NCI-H2107 treated with DMSO at 0.1 percent for 48 hours (cell line): Measurements from ENCODE around the gene HSPA12A.

Experiments used
- DNase-seq: peaks from one replicate; lab custom pipeline; 2025; ENCODE audit not compliant: unreplicated experiment; lab: John Stamatoyannopoulos, UW

Gene HSPA12A

DNA sequence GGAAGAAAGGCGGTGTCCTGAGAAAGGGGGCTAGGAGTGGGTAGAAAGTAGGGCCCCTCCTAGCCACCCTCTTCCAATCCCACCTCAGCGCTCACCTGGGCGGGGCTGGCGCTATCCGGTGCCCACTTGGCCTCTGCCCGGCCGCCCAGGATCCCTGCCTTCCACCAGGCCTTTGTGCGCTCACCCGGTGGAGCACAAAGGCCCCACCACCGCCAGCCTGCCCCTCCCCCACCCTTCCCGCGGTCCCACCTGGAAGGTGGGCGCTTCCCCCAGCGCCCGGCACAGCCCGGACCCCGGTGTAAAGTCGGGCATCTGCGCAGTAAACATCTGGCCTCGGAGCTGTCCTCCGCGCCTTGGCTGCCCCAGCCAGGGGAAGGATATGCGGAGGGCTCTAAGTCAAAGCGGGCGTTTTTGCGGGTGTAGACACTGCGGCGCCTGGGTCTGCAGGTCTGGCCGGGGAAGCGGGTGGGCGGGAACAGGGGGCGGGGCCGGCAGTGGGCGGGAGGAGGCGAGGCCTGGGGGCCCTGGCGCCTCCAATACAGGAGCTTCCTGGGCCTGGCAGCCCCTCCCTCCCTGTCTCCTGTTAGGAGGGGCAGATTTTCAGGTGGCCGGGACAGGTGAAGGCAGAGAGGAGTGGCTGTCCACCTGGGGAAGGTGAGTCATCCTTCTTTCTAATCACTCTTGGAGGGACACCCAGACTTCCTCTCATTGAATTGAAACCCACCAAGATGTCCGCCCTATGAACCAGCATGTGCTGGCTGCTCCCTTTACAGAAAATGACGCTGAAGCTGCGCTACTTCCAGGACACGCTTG lies 72.3 kb downstream of the HSPA12A start:
- no peak for DNase-seq

DNA sequence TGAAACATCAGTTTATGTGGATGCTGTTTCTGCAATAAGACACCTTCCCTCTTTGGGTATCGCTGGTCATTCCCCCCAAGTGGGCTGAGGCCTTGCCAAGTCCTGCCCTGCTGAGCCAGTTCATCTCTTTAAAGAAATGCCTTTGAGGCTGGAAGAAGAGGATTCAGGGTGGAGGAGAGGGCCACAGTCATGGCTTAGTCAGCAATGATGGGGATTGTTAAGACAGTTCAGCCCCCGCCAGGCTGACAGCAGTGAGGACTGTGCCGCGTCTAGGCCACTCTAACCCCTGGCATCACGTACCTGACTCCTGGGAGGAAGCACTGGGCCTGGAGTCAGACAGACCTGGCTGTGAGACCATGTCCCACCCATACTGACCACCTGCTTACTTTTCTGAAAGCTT lies 73.3 kb downstream of the HSPA12A start:
- no peak for DNase-seq

DNA sequence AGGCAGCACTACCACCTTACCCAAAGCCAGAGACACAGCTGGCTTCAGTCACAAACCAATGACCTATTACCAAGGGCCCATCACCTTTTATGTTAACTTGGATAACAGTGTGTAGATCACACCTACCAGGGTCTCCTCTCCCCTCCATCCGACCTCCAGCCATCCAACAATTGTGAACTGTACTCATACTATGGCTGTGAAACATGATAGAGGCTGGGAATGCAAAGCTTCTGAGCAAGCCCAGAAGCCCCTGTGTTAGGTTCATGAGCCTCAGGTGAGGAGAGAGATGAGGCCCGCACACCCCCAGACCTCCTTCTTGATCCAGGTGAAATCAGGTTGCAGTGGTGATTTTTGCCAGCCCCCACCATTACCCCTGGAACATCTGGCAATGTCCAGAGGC lies 73.9 kb downstream of the HSPA12A start:
- DNase-seq: no peak

DNA sequence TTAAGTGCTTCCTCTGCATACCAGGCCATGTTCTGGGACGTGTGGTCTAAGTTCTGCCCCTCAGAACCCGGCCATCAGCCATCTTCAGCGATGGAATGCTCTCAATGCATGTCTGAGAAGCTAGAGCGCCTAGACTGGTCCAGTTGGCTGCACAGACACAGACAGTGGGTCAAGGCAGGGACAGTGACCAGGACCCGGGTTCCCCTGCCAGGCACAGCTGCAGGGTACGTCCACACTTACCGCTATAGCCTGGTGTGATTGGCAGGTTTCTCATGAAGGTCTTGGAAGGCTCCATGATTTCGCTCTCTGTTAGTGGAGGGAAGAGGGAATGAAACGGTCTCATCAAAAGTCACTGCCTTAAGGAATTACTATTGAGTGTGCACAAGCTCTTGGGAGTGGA lies 74.3 kb downstream of the HSPA12A start:
- no peak for DNase-seq

DNA sequence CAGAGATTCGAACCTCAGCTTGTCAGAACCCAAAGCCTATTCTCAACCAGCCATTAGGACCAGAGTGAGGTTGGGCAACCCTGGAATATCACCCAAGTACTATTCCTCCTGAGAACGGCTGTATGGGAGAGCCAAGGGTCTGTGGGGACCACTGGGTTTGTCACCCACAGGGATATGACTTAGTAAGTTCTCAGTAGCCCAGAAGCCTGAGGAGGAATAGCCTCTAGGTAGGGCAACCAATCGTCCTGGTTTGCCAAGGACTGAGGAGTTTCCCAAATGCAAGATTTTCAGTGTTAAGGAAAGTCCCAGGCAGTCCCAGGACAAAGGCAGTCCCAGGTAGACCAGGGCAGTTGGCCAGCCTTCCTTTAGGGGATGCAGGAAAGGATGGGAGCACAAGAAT lies 74.9 kb downstream of the HSPA12A start:
- DNase-seq: no peak

DNA sequence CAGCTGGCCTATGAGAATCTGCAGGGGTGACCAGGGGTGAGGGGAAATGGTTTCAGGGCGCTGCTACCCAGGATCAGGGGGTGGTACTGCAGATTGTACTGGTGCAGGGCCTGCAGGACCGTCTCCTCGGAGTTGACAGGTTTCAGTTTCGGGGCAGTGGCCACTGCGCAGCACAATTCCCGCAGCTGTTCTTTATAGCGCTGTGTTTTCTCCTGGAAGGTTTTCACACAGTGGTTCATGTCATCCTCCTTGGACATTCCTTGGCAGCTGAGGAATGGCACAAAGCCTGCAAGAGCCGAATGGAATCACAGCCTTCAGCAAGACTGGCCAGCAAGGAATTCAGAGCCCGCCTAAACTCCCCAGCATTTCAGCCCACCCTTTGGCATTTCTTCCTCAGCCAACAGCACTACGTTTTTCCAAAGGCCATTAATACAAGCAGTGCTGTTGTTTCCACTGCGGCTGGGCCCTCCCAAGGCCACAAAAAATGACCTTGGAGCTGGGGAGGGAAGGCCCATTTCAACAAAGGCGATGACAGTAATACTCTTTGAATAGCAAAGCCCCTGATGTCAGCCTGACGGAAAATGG lies 76.7 kb downstream of the HSPA12A start:
- no peak for DNase-seq

DNA sequence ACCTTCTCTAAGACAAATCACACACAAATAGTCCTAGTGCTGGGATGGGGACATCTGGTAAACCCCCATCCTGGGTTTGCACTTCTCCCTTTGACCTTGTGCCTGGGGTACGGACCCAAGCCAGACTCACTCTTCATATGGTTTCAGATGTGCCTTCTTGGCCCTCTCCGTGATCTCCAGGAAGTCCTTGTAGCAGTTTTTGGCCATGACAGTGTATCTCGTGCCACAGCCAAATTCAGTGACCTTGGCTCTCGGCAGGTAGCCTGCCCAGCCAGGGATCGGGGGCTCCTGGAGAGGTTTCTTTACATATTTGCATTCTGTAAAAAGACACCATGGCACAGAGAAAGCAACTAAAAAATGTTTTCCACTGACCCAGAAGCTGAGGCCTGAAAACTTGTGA lies 77.7 kb downstream of the HSPA12A start:
- DNase-seq: no peak

DNA sequence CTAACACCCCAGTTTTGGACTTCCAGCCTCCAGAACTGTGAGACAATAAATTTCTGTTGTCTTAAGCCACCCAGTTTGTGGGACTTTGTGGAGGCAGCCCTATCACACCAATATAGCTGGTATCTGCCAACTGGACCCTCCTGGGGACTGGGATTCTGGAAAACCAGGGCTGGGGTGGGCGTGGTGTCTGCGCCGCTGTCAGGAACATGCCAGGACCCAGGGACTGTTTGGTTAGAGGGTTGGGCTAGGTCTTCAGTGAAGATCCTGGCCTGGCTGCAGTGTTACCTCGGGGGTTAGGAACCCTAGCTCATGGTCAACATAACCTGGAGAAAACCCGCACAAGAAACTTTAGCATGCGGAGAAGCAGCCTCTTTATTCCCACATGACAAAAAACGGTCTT lies 79.0 kb downstream of the HSPA12A start:
- no peak for DNase-seq

DNA sequence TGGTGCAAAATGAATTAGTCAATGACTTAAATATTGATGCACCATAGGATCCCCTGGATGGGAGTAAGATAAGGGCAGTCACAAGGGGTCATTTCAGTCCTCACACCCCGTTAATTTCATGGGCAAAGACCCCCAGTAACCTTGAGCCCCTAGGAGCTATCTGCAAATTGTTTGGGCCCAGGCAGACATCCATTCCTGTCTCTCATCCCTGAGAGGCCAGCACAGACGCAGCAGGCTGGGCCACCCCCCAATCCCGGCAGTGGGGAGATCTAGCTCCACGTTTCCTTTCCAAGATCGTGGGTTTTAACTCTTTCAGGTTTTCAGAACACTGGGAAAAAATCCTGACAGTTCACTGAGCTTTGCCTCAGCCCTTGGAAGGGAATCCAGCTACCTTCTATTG lies 81.5 kb downstream of the HSPA12A start:
- DNase-seq: no peak

DNA sequence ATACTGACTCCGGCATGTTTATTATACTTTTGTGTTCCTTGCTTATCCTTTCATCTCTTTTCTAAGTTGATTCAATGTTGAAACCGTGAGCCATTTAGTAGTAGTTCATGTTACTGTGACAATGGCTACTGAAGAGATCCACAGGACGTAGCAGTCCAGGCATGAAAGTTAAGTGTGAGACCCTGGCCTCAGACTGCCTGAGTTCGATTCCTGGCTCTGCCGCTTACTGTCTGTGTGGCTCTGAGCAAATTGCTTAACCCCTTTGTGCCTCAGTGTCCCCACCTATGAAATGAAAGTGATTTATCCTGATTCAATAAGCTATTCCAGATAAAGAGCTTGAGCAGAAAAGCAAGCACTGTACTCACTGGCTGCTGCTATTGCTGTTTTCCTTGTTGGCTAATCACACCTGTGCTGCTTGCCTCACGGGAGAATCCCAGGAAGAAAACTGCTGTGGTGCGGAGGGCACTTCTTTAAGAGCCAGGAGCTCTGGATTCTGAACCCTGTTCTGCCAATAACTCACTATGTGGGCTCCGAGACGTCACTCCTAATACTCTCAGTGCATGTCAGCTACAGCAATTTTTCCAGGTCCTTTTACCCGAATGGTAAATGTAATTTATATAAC lies 83.2 kb downstream of the HSPA12A start:
- DNase-seq: no peak

DNA sequence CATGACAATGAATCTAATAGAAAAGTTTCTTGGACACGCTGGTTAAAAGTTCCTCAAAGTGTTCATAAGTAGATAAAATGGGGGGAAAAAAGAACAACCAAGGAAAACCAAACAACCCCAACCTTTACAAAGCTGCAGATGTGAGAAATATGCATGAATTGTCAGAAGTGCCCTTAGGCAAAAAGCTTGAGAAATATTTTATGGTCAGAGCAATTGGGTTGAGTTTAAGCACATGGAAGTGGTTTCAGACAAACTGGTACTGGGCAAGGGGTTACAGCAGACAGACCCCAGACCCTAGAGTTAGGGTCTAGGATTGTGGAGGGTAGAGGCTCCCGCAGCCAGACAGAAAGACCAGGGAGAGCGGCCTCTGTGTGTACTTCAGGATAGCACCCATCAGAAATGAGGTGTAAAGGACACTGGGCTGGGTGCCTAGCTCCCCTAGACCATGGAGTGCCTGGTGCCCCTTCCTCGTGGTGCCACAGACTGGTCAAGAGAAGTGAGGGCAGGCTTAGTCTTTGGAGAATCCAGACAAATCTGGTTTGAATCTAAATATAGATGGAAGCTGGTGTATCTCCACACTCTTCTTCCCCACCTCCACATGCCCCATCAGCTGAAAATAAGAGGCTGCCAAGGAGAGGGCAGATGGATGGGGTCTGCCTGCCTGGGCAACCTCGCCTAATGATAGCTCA lies 84.4 kb downstream of the HSPA12A start:
- DNase-seq: no peak

DNA sequence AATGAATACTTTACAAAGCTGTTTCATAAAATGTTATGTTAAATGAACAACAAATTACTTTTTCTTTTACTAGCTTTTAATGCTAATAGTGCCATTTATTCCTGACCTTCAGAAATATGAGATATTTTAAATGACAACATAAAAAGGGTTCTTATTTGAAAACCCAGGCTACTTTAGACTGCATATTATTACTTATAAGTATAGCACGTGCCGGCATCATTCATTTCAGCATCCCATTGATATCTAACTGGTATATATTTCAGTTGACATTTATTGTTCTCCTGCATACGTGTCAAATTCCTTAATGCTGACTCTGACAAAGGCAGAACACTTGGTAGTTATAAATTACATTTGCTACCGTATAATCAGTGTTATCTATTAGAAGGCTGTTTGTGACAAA lies 86.3 kb downstream of the HSPA12A start:
- DNase-seq: no peak

DNA sequence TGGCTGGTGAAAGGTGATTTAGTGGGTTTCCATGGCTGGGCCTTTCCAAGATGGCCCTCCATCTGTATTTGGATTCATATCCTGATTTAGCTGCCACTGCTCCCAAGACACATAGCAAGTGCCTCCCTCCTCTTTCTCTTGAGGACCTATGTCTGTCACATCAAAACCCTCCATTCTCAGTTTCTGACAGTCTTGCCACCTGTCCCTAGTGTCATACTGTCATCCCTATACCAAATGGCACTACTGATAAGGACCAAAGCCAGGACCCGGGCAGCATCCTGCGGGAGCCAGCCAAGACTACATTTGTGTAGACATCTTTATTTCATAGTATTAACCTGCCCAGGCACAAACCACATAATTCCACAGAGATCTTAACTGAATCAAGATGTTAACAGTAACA lies 86.8 kb downstream of the HSPA12A start:
- no peak for DNase-seq

DNA sequence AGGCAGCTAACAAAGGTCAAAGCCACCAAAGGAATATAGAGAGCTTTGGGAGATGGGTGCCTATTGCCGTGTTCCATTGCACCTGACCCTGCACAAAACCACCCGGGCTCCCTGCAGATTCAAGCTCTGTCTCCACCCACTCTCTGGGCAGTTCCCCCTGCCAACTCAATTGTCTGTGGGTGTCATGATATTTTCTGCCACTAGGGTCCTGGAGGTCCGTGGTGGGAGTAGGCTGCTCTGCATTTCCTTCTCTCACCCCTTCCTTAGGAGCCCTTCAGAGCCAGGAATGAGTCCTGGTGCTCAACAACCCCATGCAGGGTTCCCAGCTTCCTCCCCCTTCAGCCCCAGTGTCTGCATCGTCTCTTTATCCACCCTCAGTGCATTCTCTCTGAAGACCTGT lies 87.5 kb downstream of the HSPA12A start:
- DNase-seq: no peak

DNA sequence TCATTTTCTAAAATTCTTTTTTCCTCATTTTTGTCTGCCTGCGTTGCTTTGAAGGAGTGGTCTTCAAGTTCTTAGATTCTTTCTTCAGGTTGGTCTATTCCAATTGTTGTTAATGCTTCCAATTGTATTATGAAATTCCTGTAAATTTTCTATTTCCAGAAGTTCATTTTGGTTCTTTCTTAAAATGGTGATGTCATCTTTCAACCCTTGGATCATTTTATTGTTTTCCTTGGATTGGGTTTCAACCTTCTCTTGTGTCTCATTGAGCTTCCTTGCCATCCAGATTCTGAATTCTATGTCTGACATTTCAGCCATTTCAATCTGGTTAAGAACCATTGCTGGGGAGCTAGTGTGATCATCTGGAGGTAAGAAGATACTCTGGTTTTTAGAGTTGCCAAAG lies 88.5 kb downstream of the HSPA12A start:
- DNase-seq: no peak

DNA sequence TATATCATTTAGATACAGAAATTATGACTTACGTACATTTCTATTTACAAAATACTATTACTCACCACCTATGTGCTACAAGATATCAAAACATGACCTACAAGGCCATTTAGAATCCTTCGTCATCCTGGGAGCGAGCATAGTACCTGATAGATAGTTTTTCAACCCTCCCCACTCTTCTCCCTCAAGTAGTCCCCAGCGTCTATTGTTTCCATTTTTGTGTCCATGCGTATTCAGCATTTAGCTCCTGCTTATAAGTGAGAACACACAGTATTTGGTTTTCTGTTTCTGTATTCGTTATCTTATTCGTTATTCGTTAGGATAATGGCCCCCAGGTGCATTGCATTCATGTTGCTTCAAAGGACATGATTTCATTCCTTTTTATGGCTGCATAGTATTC lies 93.5 kb downstream of the HSPA12A start:
- no peak for DNase-seq

DNA sequence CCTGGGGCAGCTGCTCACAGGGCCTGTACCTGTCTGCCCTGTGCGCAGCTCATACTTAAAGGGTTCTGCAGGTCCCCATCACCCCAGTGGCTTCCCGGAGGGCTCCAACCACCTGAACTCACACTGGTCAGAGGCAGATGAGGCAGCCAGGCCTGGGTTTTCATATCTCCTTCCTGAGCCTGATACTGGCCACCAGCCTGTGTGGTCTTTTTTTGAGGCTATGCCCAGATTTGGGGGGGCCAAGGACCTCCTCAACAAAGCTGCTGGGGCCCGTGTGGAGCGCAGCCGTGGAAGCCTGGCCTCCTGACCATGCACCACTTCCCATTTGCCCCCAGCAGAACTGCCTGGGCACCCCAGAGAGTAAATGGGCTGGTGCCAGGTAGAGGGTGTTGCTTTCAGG lies 95.9 kb downstream of the HSPA12A start:
- no peak for DNase-seq

DNA sequence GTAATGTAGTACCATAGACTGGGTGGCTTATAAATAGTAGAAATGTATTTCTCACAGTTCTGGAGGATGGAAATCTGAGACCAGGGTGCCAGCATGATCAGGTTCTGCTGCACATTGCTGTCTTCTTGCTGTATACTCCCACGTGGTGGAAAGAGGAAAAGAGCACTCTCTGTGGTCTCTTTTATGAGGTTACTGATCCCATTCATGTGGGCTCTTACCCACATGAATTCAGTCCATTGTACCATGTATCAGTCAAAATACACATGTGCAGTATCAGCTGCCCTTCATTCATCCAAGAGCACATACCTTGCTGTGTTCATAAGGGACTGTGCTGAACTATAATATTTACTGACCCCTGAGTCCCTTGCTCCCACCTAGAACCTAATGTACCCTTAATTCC lies 104.5 kb downstream of the HSPA12A start:
- no peak for DNase-seq

DNA sequence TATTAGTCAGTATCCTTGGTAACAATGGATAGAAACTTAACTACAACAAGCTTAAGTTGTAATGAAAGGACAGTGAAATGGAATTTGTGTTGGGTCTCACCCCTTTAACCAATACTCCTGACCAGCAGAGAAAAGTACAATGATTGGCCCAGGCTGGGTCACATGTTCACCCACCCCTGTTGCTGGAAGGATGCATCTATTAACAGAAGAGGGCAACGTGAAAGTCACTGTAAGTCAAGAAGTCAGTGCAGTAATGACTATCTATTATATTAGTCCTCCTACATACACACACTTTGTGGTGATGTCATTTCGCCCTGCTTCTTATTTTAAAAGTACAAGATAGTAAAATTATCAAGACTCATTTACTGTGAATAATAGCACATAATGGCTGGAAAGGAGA lies 105.4 kb downstream of the HSPA12A start:
- DNase-seq: no peak

DNA sequence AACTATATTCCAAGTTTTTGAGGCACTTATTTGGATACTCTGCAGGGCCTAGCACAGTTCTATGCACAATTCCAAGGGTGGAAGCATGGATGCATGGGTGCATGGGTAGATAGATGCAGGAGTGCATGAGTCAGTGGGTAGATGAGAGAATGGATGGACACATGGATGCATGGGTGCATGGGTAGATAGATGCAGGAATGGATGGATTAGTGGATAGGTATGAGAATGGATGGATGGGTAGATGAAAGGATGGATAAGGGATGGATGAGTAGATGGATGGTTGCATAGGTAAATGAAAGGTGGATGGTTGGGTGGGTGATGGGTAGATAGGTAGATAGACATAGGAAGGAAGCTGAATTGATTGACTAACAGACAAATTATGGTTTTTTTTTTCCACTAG lies 106.0 kb downstream of the HSPA12A start:
- no peak for DNase-seq

DNA sequence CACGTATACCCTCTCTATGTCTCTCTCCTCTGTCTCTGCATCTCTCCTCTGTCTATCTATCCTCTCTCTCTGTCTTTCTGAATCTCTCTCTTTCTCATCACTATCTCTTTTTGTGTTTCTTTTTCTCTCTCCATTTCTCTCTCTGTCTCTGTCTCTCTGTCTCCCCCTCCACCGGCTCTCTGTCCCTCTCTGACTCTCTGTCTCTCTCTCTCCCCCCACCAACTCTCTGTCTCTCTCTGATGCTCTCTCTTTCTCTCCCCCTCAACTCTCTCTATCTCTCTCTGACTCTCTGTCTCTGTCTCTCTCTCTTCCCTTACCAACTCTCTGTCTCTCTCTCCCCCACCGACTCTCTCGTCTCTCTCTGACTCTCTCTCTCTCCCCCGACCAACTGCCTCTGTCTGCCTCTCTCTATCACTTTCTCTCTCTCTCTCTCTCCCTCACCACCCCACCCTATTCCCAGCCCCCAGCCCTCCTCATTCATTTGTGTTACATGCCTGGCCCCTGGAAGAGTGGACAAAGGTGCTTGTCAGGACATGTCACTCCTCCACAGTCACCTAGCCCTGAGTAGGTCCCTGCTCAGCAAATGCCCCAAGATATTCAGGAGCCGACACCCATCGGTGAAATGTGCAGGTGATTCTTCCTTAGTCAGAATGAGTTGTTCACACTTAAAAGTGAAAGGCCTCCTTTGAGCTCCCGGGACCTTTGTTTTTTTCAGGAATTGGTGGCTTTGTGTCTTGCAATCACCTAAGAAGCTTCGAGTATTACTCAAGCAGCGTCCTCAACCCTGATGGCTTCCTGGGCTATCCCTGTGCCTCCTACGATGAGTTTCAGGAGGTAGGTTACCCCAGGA lies 108.0 kb downstream of the HSPA12A start:
- no peak for DNase-seq
